H1 (cell line): Measurements from ENCODE around the gene ACACB. TPM values are rescaled to one million over a fixed set of nuclear protein-coding genes. Genes with fewer than 3 reads are reported as not detected.

Experiments used
- CTCF ChIA-PET: fragments of 300-600 bp; sonication (Branson Sonifier 250); formaldehyde crosslinking; loops from one replicate; lab custom pipeline; 2021; ENCODE audit not compliant: partially characterized antibody; lab: Charles Lee
- POLR2A ChIA-PET: fragments of 300-600 bp; sonication (Branson Sonifier 250); formaldehyde crosslinking; loops from one replicate; lab custom pipeline; 2021; ENCODE audit warnings: inconsistent platforms; ENCODE audit not compliant: partially characterized antibody; lab: Charles Lee
- DNase-seq, 2 experiments: peaks; one replicate each; pipeline versions ENCODE4 v3.0.0 to v3.0.0-alpha.2; 2010 to 2022; ENCODE audit warnings: low spot score in 2 of 2, low read depth in 1 of 2, mixed read lengths in 1 of 2
- FAIRE-seq: peaks from 2 replicates; lab custom pipeline; 2011; peaks lifted over from hg19 to GRCh38; lab: Jason Lieb, UNC
- H2AFZ ChIP-seq: 2 replicates; pipeline ENCODE4 v1.8.1; 2012; ENCODE audit warnings: low read length, inconsistent platforms
- H2AK5ac ChIP-seq: 2 replicates; pipeline ENCODE4 v1.6.1; 2013; ENCODE audit warnings: low read depth, low read length
- H2BK120ac ChIP-seq: replicated peaks from 2 replicates; pipeline ENCODE3; 2013; ENCODE audit warnings: low read depth, low read length, inconsistent platforms
- H2BK12ac ChIP-seq: 2 replicates; pipeline ENCODE4 v1.6.1; 2013; ENCODE audit warnings: low read depth, low read length
- H2BK15ac ChIP-seq: 2 replicates; pipeline ENCODE4 v1.6.1; 2013; ENCODE audit warnings: low read length
- H2BK20ac ChIP-seq: 2 replicates; pipeline ENCODE4 v1.6.1; 2013; ENCODE audit warnings: low read length
- H2BK5ac ChIP-seq: 2 replicates; pipeline ENCODE4 v1.6.1; 2013; ENCODE audit warnings: low read depth, low read length
- H3K14ac ChIP-seq: 2 replicates; pipeline ENCODE4 v1.6.1; 2013; ENCODE audit warnings: inconsistent platforms; ENCODE audit not compliant: insufficient read length
- H3K18ac ChIP-seq: 2 replicates; pipeline ENCODE4 v1.6.1; 2013; ENCODE audit warnings: low read length; ENCODE audit errors: extremely low read depth
- H3K23ac ChIP-seq: 2 replicates; pipeline ENCODE4 v1.6.1; 2013; ENCODE audit warnings: inconsistent platforms; ENCODE audit not compliant: insufficient read length
- H3K23me2 ChIP-seq: 2 replicates; pipeline ENCODE4 v1.6.1; 2013; ENCODE audit warnings: low read depth, low read length
- H3K27ac ChIP-seq: 2 replicates; pipeline ENCODE4 v1.6.1; 2011; ENCODE audit warnings: low read depth, low read length, inconsistent platforms
- H3K27me3 ChIP-seq, 4 experiments: replicated peaks in 1 of 4; 1 replicate in 1 of 4; 2 replicates in 3 of 4; pipeline versions ENCODE4 v1.6.1 to v1.8.1; 2011 to 2013; ENCODE audit warnings: low read length in 3 of 4, mild to moderate bottlenecking in 3 of 4, inconsistent platforms in 2 of 4, mixed read lengths in 2 of 4, moderate library complexity in 1 of 4; ENCODE audit not compliant: control insufficient read depth in 3 of 4, insufficient read depth in 3 of 4; ENCODE audit errors: extremely low read depth in 1 of 4
- H3K36me3 ChIP-seq, 4 experiments: 2 replicates each; pipeline versions ENCODE4 v1.6.1 to v1.8.1; 2011 to 2013; ENCODE audit warnings: mild to moderate bottlenecking in 4 of 4, low read length in 3 of 4, moderate library complexity in 2 of 4, control low read depth in 1 of 4, inconsistent platforms in 1 of 4; ENCODE audit not compliant: insufficient read depth in 4 of 4, control insufficient read depth in 2 of 4
- H3K4ac ChIP-seq: replicated peaks from 2 replicates; pipeline ENCODE3; 2013; ENCODE audit warnings: low read length, low read depth, mixed read lengths, inconsistent platforms; ENCODE audit not compliant: insufficient read length
- H3K4me1 ChIP-seq, 4 experiments: replicated peaks in 1 of 4; 1 replicate in 1 of 4; 2 replicates in 3 of 4; pipeline versions ENCODE4 v1.6.1 to v1.8.1; 2011 to 2013; ENCODE audit warnings: low read length in 3 of 4, inconsistent platforms in 2 of 4, mixed read lengths in 1 of 4; ENCODE audit not compliant: insufficient read depth in 4 of 4, control insufficient read depth in 3 of 4
- H3K4me2 ChIP-seq, 2 experiments: 2 replicates each; pipeline versions ENCODE4 v1.6.1 to v1.8.1; 2011 to 2013; ENCODE audit warnings: low read depth in 2 of 2, low read length in 2 of 2, control low read depth in 1 of 2, inconsistent platforms in 1 of 2, mild to moderate bottlenecking in 1 of 2; ENCODE audit not compliant: insufficient read depth in 1 of 2
- H3K4me3 ChIP-seq, 4 experiments: fragments of 200-600, 300-600 bp in 1 of 4; sonication (generic), shearing (Covaris generic), sonication (Bioruptor Twin) in 1 of 4; 2 replicates each; pipeline versions ENCODE4 v1.5.1 to v1.8.1; 2011 to 2016; ENCODE audit warnings: low read length in 4 of 4, low read depth in 3 of 4, control low read depth in 2 of 4, inconsistent platforms in 2 of 4, mild to moderate bottlenecking in 2 of 4, mixed read lengths in 1 of 4, moderate library complexity in 1 of 4; ENCODE audit not compliant: insufficient read depth in 2 of 4; ENCODE audit errors: extremely low read depth in 1 of 4
- H3K56ac ChIP-seq: replicated peaks from 2 replicates; pipeline ENCODE3; 2013; ENCODE audit warnings: low read depth, mild to moderate bottlenecking, mixed read lengths, low read length, inconsistent platforms; ENCODE audit not compliant: insufficient read length
- H3K79me1 ChIP-seq: 2 replicates; pipeline ENCODE4 v1.6.1; 2013; ENCODE audit warnings: low read depth, low read length, control low read depth
- H3K79me2 ChIP-seq, 2 experiments: 2 replicates each; pipeline versions ENCODE4 v1.6.1 to v1.8.1; 2012 to 2013; ENCODE audit warnings: low read length in 2 of 2, mild to moderate bottlenecking in 2 of 2, inconsistent platforms in 1 of 2; ENCODE audit not compliant: insufficient read depth in 2 of 2, control insufficient read depth in 1 of 2
- H3K9ac ChIP-seq, 4 experiments: replicated peaks in 1 of 4; 1 replicate in 1 of 4; 2 replicates in 3 of 4; pipeline versions ENCODE4 v1.6.1 to v1.8.1; 2011 to 2013; ENCODE audit warnings: low read depth in 3 of 4, low read length in 3 of 4, control low read depth in 2 of 4, mild to moderate bottlenecking in 2 of 4, moderate library complexity in 2 of 4, inconsistent platforms in 1 of 4; ENCODE audit errors: extremely low read depth in 1 of 4
- H3K9me3 ChIP-seq, 2 experiments: 2 replicates each; pipeline versions ENCODE4 v1.6.1 to v1.8.1; 2012 to 2013; ENCODE audit warnings: mild to moderate bottlenecking in 2 of 2, moderate library complexity in 2 of 2, control low read depth in 1 of 2, inconsistent platforms in 1 of 2, low read depth in 1 of 2, low read length in 1 of 2, mixed read lengths in 1 of 2; ENCODE audit not compliant: insufficient read depth in 2 of 2
- H4K20me1 ChIP-seq, 2 experiments: replicated peaks in 1 of 2; 2 replicates each; pipeline versions ENCODE3 to v1.8.1; 2011 to 2013; ENCODE audit warnings: inconsistent platforms in 2 of 2, low read length in 2 of 2, mild to moderate bottlenecking in 1 of 2; ENCODE audit not compliant: insufficient read depth in 2 of 2, control insufficient read depth in 1 of 2
- H4K5ac ChIP-seq: 2 replicates; pipeline ENCODE4 v1.6.1; 2013; ENCODE audit warnings: low read length, low read depth, mixed read lengths, inconsistent platforms; ENCODE audit not compliant: insufficient read length
- H4K8ac ChIP-seq: 2 replicates; pipeline ENCODE4 v1.8.0; 2013; ENCODE audit warnings: mild to moderate bottlenecking, moderate library complexity, low read length, inconsistent platforms; ENCODE audit not compliant: insufficient read depth; ENCODE audit errors: extremely low read depth
- H4K91ac ChIP-seq: replicated peaks from 2 replicates; pipeline ENCODE3; 2013; ENCODE audit warnings: low read length, mixed read lengths, inconsistent platforms; ENCODE audit not compliant: insufficient read length
- CBX5 ChIP-seq: fragments of 300-800, 300-1000 bp; sonication (generic); IDR thresholded peaks from 2 replicates; pipeline ENCODE4 v1.7.1; 2016; ENCODE audit warnings: antibody characterized with exemption, low read length, low read depth
- EZH2 ChIP-seq: fragments of 200-600 bp; sonication (generic); IDR thresholded peaks from 2 replicates; pipeline ENCODE4 v1.7.1; 2012; ENCODE audit warnings: low read depth, mild to moderate bottlenecking, moderate library complexity, low read length, inconsistent platforms; ENCODE audit not compliant: severe bottlenecking
- FOSL1 ChIP-seq: IDR thresholded peaks from 2 replicates; pipeline ENCODE4 v1.6.1; 2011; ENCODE audit warnings: mild to moderate bottlenecking, low read depth, low read length, moderate library complexity; ENCODE audit not compliant: insufficient read depth
- KDM1A ChIP-seq: fragments of 200-600, 300-600 bp; sonication (generic); IDR thresholded peaks from 2 replicates; pipeline ENCODE4 v1.7.1; 2016; ENCODE audit warnings: mild to moderate bottlenecking, low read length, borderline replicate concordance
- KDM4A ChIP-seq: IDR thresholded peaks from one replicate; pipeline ENCODE4 v1.7.1; 2012; ENCODE audit warnings: low read depth, mild to moderate bottlenecking, moderate library complexity, low read length, inconsistent platforms; ENCODE audit not compliant: severe bottlenecking
- NANOG ChIP-seq: IDR thresholded peaks from 2 replicates; pipeline ENCODE4 v1.6.1; 2011; ENCODE audit warnings: low read length, low read depth, mild to moderate bottlenecking, inconsistent platforms; ENCODE audit not compliant: insufficient read depth, poor library complexity, severe bottlenecking
- POU5F1 ChIP-seq: IDR thresholded peaks from 2 replicates; pipeline ENCODE4 v1.6.1; 2011; ENCODE audit warnings: low read depth, mild to moderate bottlenecking, low read length, moderate library complexity
- RAD21 ChIP-seq, 2 experiments: IDR thresholded peaks in 1 of 2; conservative IDR thresholded peaks in 1 of 2; 2 replicates each; pipeline ENCODE4 v1.6.1; 2011; ENCODE audit warnings: low read depth in 2 of 2, low read length in 2 of 2, improper control_type of control experiment in 1 of 2, inconsistent platforms in 1 of 2, mild to moderate bottlenecking in 1 of 2, moderate library complexity in 1 of 2
- SIRT6 ChIP-seq: IDR thresholded peaks from one replicate; pipeline ENCODE4 v1.7.1; 2012; ENCODE audit warnings: low read length, inconsistent platforms
- SP2 ChIP-seq: IDR thresholded peaks from 2 replicates; pipeline ENCODE4 v1.6.1; 2012; ENCODE audit warnings: mild to moderate bottlenecking, low read length, inconsistent platforms
- TAF1 ChIP-seq: IDR thresholded peaks from 2 replicates; pipeline ENCODE4 v1.6.1; 2011; ENCODE audit warnings: mild to moderate bottlenecking, low read depth, low read length
- WGBS, 2 experiments: shearing (Covaris generic) in 1 of 2; methylation state at CpG; one replicate each; pipeline versions ENCODE4 v1.1.6 to v1.1.7; 2013 to 2015; ENCODE audit warnings: low lambda C conversion rate in 2 of 2, mixed read lengths in 2 of 2, inconsistent platforms in 1 of 2, low coverage in 1 of 2, missing lambda C conversion rate in 1 of 2; ENCODE audit not compliant: insufficient replicate concordance in 2 of 2, insufficient coverage in 1 of 2, insufficient read length in 1 of 2; ENCODE audit errors: extremely low coverage in 1 of 2, missing lambda C conversion rate in 1 of 2; 5-methylcytosine and 5-hydroxymethylcytosine counted together
- polyA plus RNA-seq, 7 experiments: library from polyadenylated mRNA; depleted of rRNA in 3 of 7; stranded (reverse) in 5 of 7; unstranded in 2 of 7; fragments of >200 nt in 5 of 7; fragments of 200-250 nt in 2 of 7; gene quantifications; 1 replicate in 5 of 7; 2 replicates in 1 of 7; 4 replicates in 1 of 7; pipeline versions ENCODE4 v1.2.1 to v1.2.3, GENCODE V29; 2011 to 2013; ENCODE audit warnings: missing spikeins in 2 of 7, mixed read lengths in 2 of 7
- total RNA-seq: library from RNA; stranded (reverse); fragmentation: NEBNext Ultra II Directional; extraction: Animal tissue kit (Norgen Biotek cat#: 25700); gene quantifications from 2 replicates; pipeline ENCODE4 v1.2.1, GENCODE V29; 2021

ACACB gene
- total and polyA plus RNA-seq, 2 of the 8 experiments (the other 6 are each of a cell fraction or from before 2014, with no cell fraction given): 5.8 to 15.3 TPM

DNA sequence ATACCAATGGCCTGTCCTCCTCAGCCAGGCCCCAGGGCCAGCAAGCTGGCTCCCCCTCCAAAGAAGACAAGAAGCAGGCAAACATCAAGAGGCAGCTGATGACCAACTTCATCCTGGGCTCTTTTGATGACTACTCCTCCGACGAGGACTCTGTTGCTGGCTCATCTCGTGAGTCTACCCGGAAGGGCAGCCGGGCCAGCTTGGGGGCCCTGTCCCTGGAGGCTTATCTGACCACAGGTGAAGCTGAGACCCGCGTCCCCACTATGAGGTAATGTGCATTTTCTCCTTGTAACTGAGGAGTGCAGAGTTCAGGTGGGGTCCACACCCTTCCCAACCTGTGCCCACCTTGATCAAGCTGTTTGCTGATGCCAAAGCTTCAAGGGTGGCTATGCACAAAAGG, 23.4 kb downstream of the ACACB start:
- H3K79me2 ChIP-seq: no peaks in the 10 kb centered on the region
- H2AK5ac ChIP-seq: no peak overlapping the region
- no peak overlapping the region for H2BK5ac ChIP-seq
- no peak overlapping the region for H3K27ac ChIP-seq
- H2BK120ac ChIP-seq: no peak overlapping the region
- H4K91ac ChIP-seq: no peak overlapping the region
- H2AFZ ChIP-seq: no peak overlapping the region
- H4K8ac ChIP-seq: no peak overlapping the region
- TF ChIP-seq CBX5 (no peak), NANOG (no peak), SP2 (no peak), RAD21 (IDR thresholded peaks at IDR 0.05 in 1 of 2, conservative IDR thresholded peaks at IDR 0.05 in 1 of 2; ENCODE audit: low read depth in 2 of 2, low read length in 2 of 2) (no peak), TAF1 (no peak), KDM4A (no peak), POU5F1 (no peak), EZH2 (no peak), SIRT6 (no peak), FOSL1 (no peak), KDM1A (no peak)
- no peak overlapping the region for H3K18ac ChIP-seq
- H3K4me3 ChIP-seq: no peak overlapping the region
- no peak overlapping the region for H2BK12ac ChIP-seq
- H2BK15ac ChIP-seq: no peak overlapping the region
- no peaks in the 10 kb centered on the region for H3K4me1 ChIP-seq
- no peak overlapping the region for H4K5ac ChIP-seq
- H3K27me3 ChIP-seq: no peaks in the 10 kb centered on the region
- H3K23me2 ChIP-seq: no peaks in the 10 kb centered on the region
- H3K56ac ChIP-seq: no peak overlapping the region
- H3K9ac ChIP-seq: no peak overlapping the region
- no peaks in the 10 kb centered on the region; a peak in 1 of 4 replicates for H3K9me3 ChIP-seq
- H2BK20ac ChIP-seq: no peak overlapping the region
- ChIA-PET CTCF (interaction anchor here (0.5 to 1.1 kb wide), 3 partner anchors 20 to 210 kb away, joined by 3 read pairs; no protein-coding TSS in a partner anchor), POLR2A (interaction anchor here (1.2 kb wide), 1 partner anchor 10 kb away, joined by 5 read pairs; no protein-coding TSS in a partner anchor)
- WGBS, 2 experiments: 92% methylated on average over 7 of the region's 7 CpGs; no CpG with 5 or more reads in 1 of the 2 experiments
- no peak overlapping the region for H3K23ac ChIP-seq
- H4K20me1 ChIP-seq: no peaks in the 10 kb centered on the region
- no peaks in the 10 kb centered on the region for H3K36me3 ChIP-seq
- DNase-seq: no peak
- no peak overlapping the region for H3K4me2 ChIP-seq
- FAIRE-seq: no peak
- H3K14ac ChIP-seq: no peak overlapping the region
- no peak overlapping the region for H3K4ac ChIP-seq
- no peaks in the 10 kb centered on the region for H3K79me1 ChIP-seq
